B cell (primary cell): Measurements from ENCODE around the gene ZSWIM6. TPM values are rescaled to one million over a fixed set of nuclear protein-coding genes. Genes with fewer than 3 reads are reported as not detected.

Source experiments
- ATAC-seq: fragments of 200-7000 bp; cut with Tn5 transposase; one replicate; pipeline ENCODE4 v1.10.0; 2021; ENCODE audit warnings: low read depth, mild to moderate bottlenecking, moderate number of reproducible peaks, moderate library complexity
- CTCF ChIA-PET: fragments of 350-600 bp; sonication (Branson Sonifier 250); formaldehyde crosslinking; loops from one replicate; lab custom pipeline; 2021; ENCODE audit warnings: antibody characterized with exemption, inconsistent platforms; lab: Charles Lee
- POLR2A ChIA-PET: fragments of 350-600 bp; sonication (Branson Sonifier 250); formaldehyde crosslinking; loops from one replicate; lab custom pipeline; 2021; ENCODE audit warnings: antibody characterized with exemption; lab: Charles Lee
- DNase-seq: peaks from one replicate; pipeline ENCODE4 v3.0.0; 2013
- H2AFZ ChIP-seq: 2 replicates; pipeline ENCODE4 v1.6.1; 2012; ENCODE audit warnings: mild to moderate bottlenecking, low read depth, low read length; ENCODE audit not compliant: insufficient read depth, poor library complexity, severe bottlenecking
- H3K27ac ChIP-seq, 2 donors: 1 replicate in 1 of 2; 2 replicates in 1 of 2; pipeline ENCODE4 v1.5.1; 2012 to 2013; ENCODE audit warnings: low read length in 2 of 2, mild to moderate bottlenecking in 2 of 2, moderate library complexity in 1 of 2
- H3K27me3 ChIP-seq, 4 experiments: fragments of 200-600 bp in 1 of 4; sonication (generic) in 1 of 4; replicated peaks in 1 of 4; 1 replicate in 2 of 4; 2 replicates in 2 of 4; pipeline versions ENCODE4 v1.6.1 to v1.7.0; 2013 to 2016; ENCODE audit warnings: low read length in 3 of 4, mild to moderate bottlenecking in 2 of 4, mixed read lengths in 1 of 4, moderate library complexity in 1 of 4; ENCODE audit not compliant: insufficient read depth in 4 of 4, control insufficient read depth in 3 of 4; ENCODE audit errors: control extremely low read depth in 1 of 4
- H3K36me3 ChIP-seq, 2 experiments: replicated peaks in 1 of 2; 1 replicate in 1 of 2; 2 replicates in 1 of 2; pipeline versions ENCODE4 v1.6.1 to v1.7.1; 2013; ENCODE audit warnings: low read length in 1 of 2; ENCODE audit not compliant: insufficient read depth in 2 of 2, control insufficient read depth in 1 of 2; ENCODE audit errors: control extremely low read depth in 1 of 2, extremely low read depth in 1 of 2
- H3K4me1 ChIP-seq, 2 donors: fragments of 200-600 bp in 1 of 2; sonication (generic) in 1 of 2; 1 replicate in 1 of 2; 2 replicates in 1 of 2; pipeline versions ENCODE4 v1.5.1 to v1.6.1; 2013 to 2017; ENCODE audit warnings: low read length in 2 of 2; ENCODE audit not compliant: control insufficient read depth in 2 of 2, insufficient read depth in 2 of 2
- H3K4me2 ChIP-seq: replicated peaks from 2 replicates; pipeline ENCODE3; 2012; ENCODE audit warnings: mild to moderate bottlenecking, low read depth, low read length; ENCODE audit not compliant: poor library complexity, severe bottlenecking
- H3K4me3 ChIP-seq, 5 experiments: fragments of 200-600 bp in 1 of 5; sonication (generic) in 1 of 5; 1 replicate in 3 of 5; 2 replicates in 2 of 5; pipeline versions ENCODE4 v1.5.1 to v1.7.0; 2011 to 2016; ENCODE audit warnings: low read length in 4 of 5, mild to moderate bottlenecking in 4 of 5, low read depth in 2 of 5, control low read depth in 1 of 5, moderate library complexity in 1 of 5; ENCODE audit not compliant: insufficient read depth in 1 of 5; ENCODE audit errors: control extremely low read depth in 1 of 5, extremely low read depth in 1 of 5
- H3K79me2 ChIP-seq: fragments of 200-600 bp; sonication (generic); one replicate; pipeline ENCODE4 v1.6.0; 2016; ENCODE audit warnings: low read length; ENCODE audit not compliant: control insufficient read depth, insufficient read depth
- H3K9ac ChIP-seq: fragments of 200-600 bp; sonication (generic); 2 replicates; pipeline ENCODE4 v1.6.1; 2017; ENCODE audit warnings: mild to moderate bottlenecking, low read length, moderate library complexity
- H3K9me3 ChIP-seq, 3 donors: one replicate each; pipeline versions ENCODE4 v1.6.1 to v1.7.1; 2013; ENCODE audit warnings: low read length in 2 of 3; ENCODE audit not compliant: control insufficient read depth in 2 of 3, insufficient read depth in 1 of 3; ENCODE audit errors: control extremely low read depth in 1 of 3
- H4K20me1 ChIP-seq: 2 replicates; pipeline ENCODE4 v1.6.0; 2012; ENCODE audit warnings: mild to moderate bottlenecking, low read length; ENCODE audit not compliant: insufficient read depth, control insufficient read depth, poor library complexity, severe bottlenecking
- H3K27ac Mint-ChIP-seq: one replicate; pipeline ENCODE4 v1.8.0; 2021; ENCODE audit warnings: mixed read lengths
- H3K27me3 Mint-ChIP-seq: one replicate; pipeline ENCODE4 v1.8.0; 2021; ENCODE audit warnings: mixed read lengths
- H3K4me1 Mint-ChIP-seq: one replicate; pipeline ENCODE4 v1.8.0; 2021; ENCODE audit warnings: mixed read lengths
- H3K4me3 Mint-ChIP-seq: one replicate; pipeline ENCODE4 v1.8.0; 2021; ENCODE audit warnings: mixed read lengths
- H3K9me3 Mint-ChIP-seq: one replicate; pipeline ENCODE4 v1.8.0; 2022; ENCODE audit warnings: mixed read lengths; ENCODE audit not compliant: insufficient read depth
- CTCF ChIP-seq: fragments of 200-600 bp; IDR thresholded peaks from one replicate; pipeline ENCODE4 v1.8.0; 2022; ENCODE audit warnings: antibody characterized with exemption, mild to moderate bottlenecking
- EZH2 ChIP-seq: IDR thresholded peaks from 2 replicates; pipeline ENCODE4 v1.6.1; 2012; ENCODE audit warnings: borderline replicate concordance, low read depth, mild to moderate bottlenecking, moderate library complexity, low read length; ENCODE audit not compliant: insufficient read depth, poor library complexity, severe bottlenecking
- WGBS: methylation state at CpG from one replicate; pipeline ENCODE4 v1.1.5; 2013; ENCODE audit warnings: missing lambda C conversion rate; ENCODE audit not compliant: insufficient coverage; 5-methylcytosine and 5-hydroxymethylcytosine counted together
- intact Hi-C: fragments of 100-400 bp; cut with micrococcal nuclease; formaldehyde crosslinking; loops from one replicate; pipeline ENCODE4 v1.10.0; 2022
- polyA plus RNA-seq: library from polyadenylated mRNA; depleted of rRNA; stranded (reverse); fragments of >200 nt; gene quantifications from 2 replicates; pipeline ENCODE4 v1.2.3, GENCODE V29; 2012
- total RNA-seq, 2 donors: library from RNA; stranded (reverse); fragments of 120-200 nt in 1 of 2; gene quantifications; 1 replicate in 1 of 2; 2 replicates in 1 of 2; pipeline versions ENCODE4 v1.2.3 to v1.2.4, GENCODE V29; 2013 to 2022

The ZSWIM6 gene
- total and polyA plus RNA-seq, 2 donors (not counting 1 experiment from before 2014, with no cell fraction given): 7.9 to 16.4 TPM

GRCh38 chr5:61472172-61472958 is 140.3 kb downstream of the ZSWIM6 start:
- WGBS: 96% methylated on average over 6 of the region's 7 CpGs
- no peak overlapping the region for H3K4me2 ChIP-seq
- H3K27ac ChIP-seq: no peak overlapping the region
- H3K79me2 ChIP-seq: peaks cover 29% of the 10 kb centered on the region
- ChIA-PET POLR2A (no interaction called here), CTCF (no interaction called here)
- Mint-ChIP-seq H3K9me3 (peaks cover 2% of the 10 kb centered on the region), H3K4me3 (no peak overlapping the region), H3K4me1 (peaks cover 20% of the 10 kb centered on the region), H3K27ac (no peak overlapping the region), H3K27me3 (no peaks in the 10 kb centered on the region)
- H2AFZ ChIP-seq: no peak overlapping the region
- peaks cover 48% of the 10 kb centered on the region for H4K20me1 ChIP-seq
- no peak for TF ChIP-seq EZH2
- TF ChIP-seq CTCF: no peak
- no peaks in the 10 kb centered on the region for H3K36me3 ChIP-seq
- no peaks in the 10 kb centered on the region for H3K4me1 ChIP-seq
- ATAC-seq (no peak), DNase-seq (no peak)
- no peak overlapping the region for H3K9ac ChIP-seq
- peaks cover 0 to 3% (median 0%) of the 10 kb centered on the region in 3 donors for H3K9me3 ChIP-seq
- H3K27me3 ChIP-seq: no peaks in the 10 kb centered on the region
- intact Hi-C loops: no loop called here
- no peak overlapping the region for H3K4me3 ChIP-seq

GRCh38 chr5:61474746-61475145 is 142.7 kb downstream of the ZSWIM6 start:
- Mint-ChIP-seq H3K9me3 (peaks cover 2% of the 10 kb centered on the region), H3K4me1 (peaks cover 16% of the 10 kb centered on the region), H3K4me3 (no peak overlapping the region), H3K27ac (no peak overlapping the region), H3K27me3 (no peaks in the 10 kb centered on the region)
- no peaks in the 10 kb centered on the region for H3K36me3 ChIP-seq
- WGBS: 100% methylated on average over 1 of the region's 4 CpGs
- peaks cover 29% of the 10 kb centered on the region for H4K20me1 ChIP-seq
- H2AFZ ChIP-seq: no peak overlapping the region
- no peak for TF ChIP-seq EZH2
- TF ChIP-seq CTCF: no peak
- H3K27ac ChIP-seq: no peak overlapping the region
- no peak overlapping the region for H3K4me2 ChIP-seq
- peaks cover 0 to 3% (median 0%) of the 10 kb centered on the region in 3 donors for H3K9me3 ChIP-seq
- no peak overlapping the region for H3K4me3 ChIP-seq
- H3K9ac ChIP-seq: no peak overlapping the region
- ATAC-seq (no peak), DNase-seq (no peak)
- CTCF ChIA-PET: no interaction called here
- POLR2A ChIA-PET: no interaction called here
- H3K79me2 ChIP-seq: peaks cover 28% of the 10 kb centered on the region
- H3K4me1 ChIP-seq: no peaks in the 10 kb centered on the region
- intact Hi-C loops: no loop called here
- H3K27me3 ChIP-seq: no peaks in the 10 kb centered on the region
